Activated CD4-positive, alpha-beta T cell treated with anti-CD3 and anti-CD28 coated beads for 36 hours (primary cell): ENCODE measurements around the gene VPS9D1. TPM values are rescaled to one million over a fixed set of nuclear protein-coding genes. Genes with fewer than 3 reads are reported as not detected.
A peak's percentile ranks its signal among the peaks of the same experiment; 100 is the strongest.

ENCODE experiments used
- ATAC-seq: fragments of 200-7000 bp; cut with Tn5 transposase; one replicate; pipeline ENCODE4 v1.10.0; 2021; ENCODE audit warnings: mild to moderate bottlenecking, moderate library complexity
- CTCF ChIA-PET: fragments of 350-600 bp; sonication (Branson Sonifier 250); formaldehyde crosslinking; loops from one replicate; lab custom pipeline; 2021; ENCODE audit warnings: antibody characterized with exemption; lab: Charles Lee
- POLR2A ChIA-PET: fragments of 350-600 bp; sonication (Branson Sonifier 250); formaldehyde crosslinking; loops from one replicate; lab custom pipeline; 2021; ENCODE audit warnings: antibody characterized with exemption, inconsistent platforms; lab: Charles Lee
- DNase-seq: peaks from one replicate; pipeline ENCODE4 v3.0.0-alpha.2; 2020
- H3K27ac Mint-ChIP-seq: one replicate; pipeline ENCODE4 v1.8.0; 2021; ENCODE audit warnings: mixed read lengths
- H3K27me3 Mint-ChIP-seq: one replicate; pipeline ENCODE4 v1.8.0; 2021; ENCODE audit warnings: mixed read lengths
- H3K36me3 Mint-ChIP-seq: one replicate; pipeline ENCODE4 v1.8.0; 2021; ENCODE audit warnings: low read depth, mixed read lengths
- H3K4me1 Mint-ChIP-seq: one replicate; pipeline ENCODE4 v1.8.0; 2021; ENCODE audit warnings: mixed read lengths
- H3K4me3 Mint-ChIP-seq: one replicate; pipeline ENCODE4 v1.8.0; 2021; ENCODE audit warnings: mild to moderate bottlenecking, moderate library complexity, mixed read lengths
- H3K9me3 Mint-ChIP-seq: one replicate; pipeline ENCODE4 v1.8.0; 2021; ENCODE audit warnings: low read depth, mixed read lengths
- intact Hi-C, 2 experiments: fragments of 100-400 bp; cut with DNase I in 1 of 2; cut with micrococcal nuclease in 1 of 2; formaldehyde crosslinking; loops; one replicate each; pipeline versions ENCODE4 v1.14.2 to v1.15.1; 2022 to 2024; cut with DNase I, micrococcal nuclease
- total RNA-seq, 2 experiments: library from RNA; stranded (reverse); gene quantifications; one replicate each; pipeline ENCODE4 v1.2.3, GENCODE V29; 2021

The VPS9D1 gene
- total RNA-seq, 2 experiments from 2014 or later: 2.0 to 2.6 TPM

- H3K4me1 Mint-ChIP-seq: peaks cover 40% of the 10 kb centered on the region
- no peaks in the 10 kb centered on the region for H3K27me3 Mint-ChIP-seq
- H3K4me3 Mint-ChIP-seq: no peak overlapping the region
- H3K27ac Mint-ChIP-seq: peak overlapping the region; percentile 22
- CTCF ChIA-PET: interaction anchor here (1.2 to 1.8 kb wide), 2 partner anchors 8 to 9 kb away, joined by 3 to 7 read pairs; no protein-coding TSS in a partner anchor
- DNase-seq: no peak
- ATAC-seq: no peak
- no peaks in the 10 kb centered on the region for H3K9me3 Mint-ChIP-seq
- intact Hi-C loops: no loop called here
- H3K36me3 Mint-ChIP-seq: peaks cover 71% of the 10 kb centered on the region
- POLR2A ChIA-PET: no interaction called here
Observed at GRCh38 chr16:89732142-89732917, 11.6 kb upstream of the VPS9D1 start.

- intact Hi-C loops: no loop called here
- Mint-ChIP-seq H3K27ac (no peak overlapping the region), H3K9me3 (no peaks in the 10 kb centered on the region), H3K4me1 (peaks cover 39% of the 10 kb centered on the region), H3K27me3 (no peaks in the 10 kb centered on the region), H3K4me3 (no peak overlapping the region), H3K36me3 (peaks cover 62% of the 10 kb centered on the region)
- ChIA-PET CTCF (interaction anchor here (1.8 kb wide), 1 partner anchor 8 kb away, joined by 7 read pairs; no protein-coding TSS in a partner anchor), POLR2A (no interaction called here)
- ATAC-seq (no peak), DNase-seq (no peak)
Observed at GRCh38 chr16:89730610-89731234, 10.0 kb upstream of the VPS9D1 start.

DNA sequence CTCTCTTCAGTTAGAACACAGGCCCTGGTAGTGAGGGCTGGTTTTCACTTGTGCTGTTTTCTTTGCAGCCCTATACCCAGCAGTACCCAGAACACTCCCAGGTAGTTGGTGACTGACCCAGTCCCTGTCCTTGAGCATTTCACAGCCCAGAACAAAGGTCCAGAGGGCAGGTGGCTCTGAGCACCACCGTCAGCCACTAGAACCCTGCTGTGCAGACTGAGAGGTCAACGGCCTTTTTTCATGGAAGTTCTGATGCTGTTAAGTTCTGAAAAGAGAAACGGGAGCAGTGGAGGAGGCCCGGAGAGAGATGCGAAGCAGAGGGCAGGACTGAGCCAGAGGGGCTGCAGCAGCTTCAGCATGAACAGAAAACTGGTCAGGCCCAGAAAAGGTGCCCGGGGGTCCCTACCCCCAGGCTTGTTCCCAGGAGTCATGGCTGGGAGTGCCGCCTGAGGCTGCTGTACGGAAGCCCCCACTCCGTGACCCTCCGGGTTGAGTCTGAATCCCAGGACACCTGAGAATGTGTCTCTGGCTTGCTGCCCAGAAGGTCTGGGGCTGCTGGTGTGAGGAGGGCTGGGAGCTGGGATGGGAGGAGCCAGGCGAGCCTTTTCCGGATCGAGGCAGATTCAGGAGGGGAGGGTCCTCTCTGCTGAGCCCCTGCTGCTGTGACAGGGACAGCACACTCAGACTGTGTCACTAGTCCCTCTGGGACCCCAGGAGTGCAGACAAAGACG is 9.3 kb upstream of the VPS9D1 start:
- H3K27me3 Mint-ChIP-seq: no peaks in the 10 kb centered on the region
- ATAC-seq: no peak
- no peaks in the 10 kb centered on the region for H3K9me3 Mint-ChIP-seq
- H3K4me1 Mint-ChIP-seq: peaks cover 39% of the 10 kb centered on the region
- intact Hi-C loops: loop anchor here in 1 of 2 experiments (10.0 kb wide), 1 partner anchor 1275 kb away; the partner anchor contains the start of gene ZFPM1
- H3K27ac Mint-ChIP-seq: no peak overlapping the region
- POLR2A ChIA-PET: no interaction called here
- CTCF ChIA-PET: interaction anchor here (1.1 kb wide), 1 partner anchor 25 kb away, joined by 4 read pairs; no protein-coding TSS in a partner anchor
- H3K36me3 Mint-ChIP-seq: peaks cover 55% of the 10 kb centered on the region
- DNase-seq: no peak
- no peak overlapping the region for H3K4me3 Mint-ChIP-seq

- ChIA-PET CTCF (interaction anchor here (1.1 kb wide), 1 partner anchor 25 kb away, joined by 4 read pairs; no protein-coding TSS in a partner anchor), POLR2A (no interaction called here)
- H3K27me3 Mint-ChIP-seq: no peaks in the 10 kb centered on the region
- H3K4me3 Mint-ChIP-seq: no peak overlapping the region
- peaks cover 43% of the 10 kb centered on the region for H3K4me1 Mint-ChIP-seq
- H3K27ac Mint-ChIP-seq: no peak overlapping the region
- no peak for ATAC-seq
- H3K9me3 Mint-ChIP-seq: no peaks in the 10 kb centered on the region
- H3K36me3 Mint-ChIP-seq: peaks cover 51% of the 10 kb centered on the region
- DNase-seq: no peak
- intact Hi-C loops: loop anchor here in 1 of 2 experiments (10.0 kb wide), 1 partner anchor 1274 kb away; the partner anchor contains the start of gene ZFPM1
Observed at GRCh38 chr16:89729293-89729692, 8.6 kb upstream of the VPS9D1 start.

DNA sequence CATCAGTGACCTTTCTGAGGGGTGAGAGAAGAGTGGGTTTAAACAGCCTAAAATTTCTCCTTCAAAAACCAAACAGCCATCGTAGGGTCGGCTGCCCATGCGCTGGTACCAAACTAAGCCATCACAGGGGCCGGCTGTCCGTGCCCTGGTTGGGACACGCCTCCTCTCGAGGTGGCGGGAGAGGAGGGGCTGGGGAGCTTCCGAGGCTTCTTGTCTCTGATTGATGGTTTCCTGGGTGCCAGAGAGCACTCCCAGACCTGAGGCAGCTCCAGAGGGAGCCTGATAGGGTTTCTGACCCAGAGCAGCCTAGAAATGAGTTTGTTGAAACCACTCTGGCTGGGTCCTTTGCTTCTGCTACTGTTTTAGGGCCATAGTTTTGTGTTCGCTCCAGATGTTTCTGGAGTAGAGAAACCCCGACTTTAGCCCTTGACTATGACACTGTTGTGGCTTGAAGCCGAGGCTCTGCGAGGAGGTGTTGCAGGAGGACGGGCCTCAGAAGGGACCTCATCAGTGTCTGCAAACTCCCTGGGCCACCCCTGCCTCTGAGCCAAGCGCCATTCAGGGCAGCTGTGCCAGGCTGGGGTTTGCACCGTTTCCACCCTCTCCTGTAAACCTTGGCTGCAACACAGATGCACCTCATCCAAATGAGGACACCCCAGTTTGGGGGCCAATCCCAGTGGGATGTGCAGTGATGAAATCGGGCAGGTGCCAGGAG is 6.9 kb upstream of the VPS9D1 start:
- CTCF ChIA-PET: no interaction called here
- Mint-ChIP-seq H3K4me1 (peaks cover 54% of the 10 kb centered on the region), H3K27me3 (no peaks in the 10 kb centered on the region), H3K4me3 (no peak overlapping the region), H3K9me3 (no peaks in the 10 kb centered on the region), H3K27ac (peak overlapping the region; percentile 79), H3K36me3 (peaks cover 52% of the 10 kb centered on the region)
- POLR2A ChIA-PET: no interaction called here
- no peak for ATAC-seq
- intact Hi-C loops: loop anchor here in 1 of 2 experiments (10.0 kb wide), 1 partner anchor 1273 kb away; the partner anchor contains the start of gene ZFPM1
- no peak for DNase-seq

- Mint-ChIP-seq H3K27ac (peak overlapping the region; percentile 89), H3K36me3 (peaks cover 31% of the 10 kb centered on the region), H3K4me1 (peaks cover 53% of the 10 kb centered on the region), H3K27me3 (no peaks in the 10 kb centered on the region), H3K9me3 (no peaks in the 10 kb centered on the region), H3K4me3 (peak overlapping the region; percentile 85)
- POLR2A ChIA-PET: interaction anchor here (0.6 kb wide), 1 partner anchor 17 kb away, joined by 4 read pairs; no protein-coding TSS in a partner anchor
- CTCF ChIA-PET: interaction anchor here (0.6 to 3.1 kb wide), 5 partner anchors 8 to 941 kb away, joined by 3 to 12 read pairs (median 7); no protein-coding TSS in a partner anchor
- intact Hi-C loops: loop anchor here (5.0 to 10.0 kb wide), 3 partner anchors 94 to 1269 kb away; partner anchors contain the start of genes MC1R (in 2 of the 2), FANCA (in 1 of the 2) and ZFPM1 (in 1 of the 2)
- DNase-seq (peak; percentile 87), ATAC-seq (peak; percentile 51)
Observed at GRCh38 chr16:89723279-89724250, 2.9 kb upstream of the VPS9D1 start.

DNA sequence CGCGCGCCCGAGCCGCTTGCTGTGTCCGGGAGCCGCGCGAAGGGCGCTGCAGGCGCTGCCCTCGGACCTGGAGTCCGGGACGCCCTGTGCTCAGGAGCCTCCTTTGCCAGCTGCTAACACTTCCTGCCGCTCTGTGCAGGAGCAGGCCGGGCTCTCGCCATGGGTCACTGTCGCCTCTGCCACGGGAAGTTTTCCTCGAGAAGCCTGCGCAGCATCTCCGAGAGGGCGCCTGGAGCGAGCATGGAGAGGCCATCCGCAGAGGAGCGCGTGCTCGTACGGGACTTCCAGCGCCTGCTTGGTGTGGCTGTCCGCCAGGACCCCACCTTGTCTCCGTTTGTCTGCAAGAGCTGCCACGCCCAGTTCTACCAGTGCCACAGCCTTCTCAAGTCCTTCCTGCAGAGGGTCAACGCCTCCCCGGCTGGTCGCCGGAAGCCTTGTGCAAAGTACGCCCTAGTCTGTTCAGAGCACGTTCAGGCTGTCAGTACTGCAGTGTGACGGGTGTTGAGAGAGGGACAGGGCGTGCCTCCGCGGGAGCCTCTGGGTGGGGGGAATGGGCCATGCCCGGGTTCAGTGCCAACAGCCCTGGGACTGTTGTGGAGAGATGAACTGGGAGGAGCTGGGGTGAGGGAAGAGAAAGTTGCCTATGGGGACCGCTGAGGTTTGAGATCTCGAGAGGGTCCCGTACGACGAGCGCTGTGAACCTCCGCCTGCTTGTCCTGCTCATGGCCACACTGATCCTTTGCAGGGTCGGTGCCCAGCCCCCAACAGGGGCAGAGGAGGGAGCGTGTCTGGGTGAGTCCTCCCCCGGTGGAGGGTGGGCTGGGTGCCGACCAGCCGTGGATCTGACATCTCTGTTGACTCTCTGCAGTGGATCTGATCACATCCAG is 1.9 kb upstream of the VPS9D1 start:
- no peaks in the 10 kb centered on the region for H3K9me3 Mint-ChIP-seq

GRCh38 chr16:89721546-89722391 is 1.1 kb upstream of the VPS9D1 start:
- Mint-ChIP-seq H3K4me1 (peaks cover 41% of the 10 kb centered on the region), H3K4me3 (peak overlapping the region; percentile 85), H3K9me3 (no peaks in the 10 kb centered on the region), H3K36me3 (peaks cover 32% of the 10 kb centered on the region), H3K27ac (no peak overlapping the region), H3K27me3 (no peaks in the 10 kb centered on the region)
- ATAC-seq: peak; percentile 26
- peak; percentile 88 for DNase-seq
- ChIA-PET CTCF (interaction anchor here (3.1 kb wide), 1 partner anchor 22 kb away, joined by 12 read pairs; no protein-coding TSS in a partner anchor), POLR2A (no interaction called here)
- intact Hi-C loops: loop anchor here (1.0 to 10.0 kb wide), 14 partner anchors 10 to 1267 kb away; partner anchors contain the start of genes FANCA (in 2 of the 2), MC1R (in 2 of the 2), TCF25 (in 2 of the 2) and CDK10 (in 1 of the 2)

More for the DNA sequence above, 1.9 kb upstream of the VPS9D1 start:
- CTCF ChIA-PET: interaction anchor here (1.3 to 3.1 kb wide), 3 partner anchors 9 to 23 kb away, joined by 7 to 12 read pairs (median 12); no protein-coding TSS in a partner anchor
- POLR2A ChIA-PET: no interaction called here
- peak; percentile 82 for DNase-seq
- peaks cover 33% of the 10 kb centered on the region for H3K36me3 Mint-ChIP-seq
- peak overlapping the region; percentile 84 for H3K27ac Mint-ChIP-seq
- peak overlapping the region; percentile 85 for H3K4me3 Mint-ChIP-seq
- peaks cover 49% of the 10 kb centered on the region for H3K4me1 Mint-ChIP-seq
- intact Hi-C loops: loop anchor here (1.0 to 10.0 kb wide), 6 partner anchors 15 to 1268 kb away; partner anchors contain the start of genes MC1R (in 2 of the 2), FANCA (in 1 of the 2), TCF25 (in 1 of the 2) and ZFPM1 (in 1 of the 2)
- H3K27me3 Mint-ChIP-seq: no peaks in the 10 kb centered on the region
- peak; percentile 42 for ATAC-seq
